UCSD-AML1 (cell line): ENCODE results near the gene ATP6V1C2.

ENCODE experiments used
- DNase-seq: peaks from one replicate; lab custom pipeline; 2025; ENCODE audit not compliant: unreplicated experiment; lab: John Stamatoyannopoulos, UW

ATP6V1C2 gene

GRCh38 chr2:10832203-10832936, 110.9 kb downstream of the ATP6V1C2 start:
- peak; percentile 80 for DNase-seq

- no peak for DNase-seq
Measured at GRCh38 chr2:10833021-10833420, 111.6 kb downstream of the ATP6V1C2 start.

- DNase-seq, result peak; percentile 25
Measured at GRCh38 chr2:10834068-10834655, 112.7 kb downstream of the ATP6V1C2 start.
